ENCODE results near the gene FAH. TPM values are rescaled to one million over a fixed set of nuclear protein-coding genes. Genes with fewer than 3 reads are reported as not detected.

Gene FAH
- total RNA-seq, 1 experiment from 2014 or later: 21.5 TPM

GRCh38 chr15:80186066-80186465 lies 33.3 kb downstream of the FAH start:
- Mint-ChIP-seq H3K27ac (peak overlapping the region in 1 of 3 experiments; percentile 25; a peak in 2 of 7 replicates), H3K36me3 (ENCODE audit: insufficient read depth in 1 of 3, low read depth in 3 of 3) (peaks cover 13 to 26% (median 16%) of the 10 kb centered on the region in 3 experiments; a peak in 5 of 7 replicates), H3K9me3 (no peaks in the 10 kb centered on the region), H3K4me3 (no peak overlapping the region), H3K4me1 (peaks cover 14% of the 10 kb centered on the region in 2 experiments), H3K27me3 (ENCODE audit: low read depth) (no peaks in the 10 kb centered on the region)
- Histone ChIP-seq H2BK15ac (ENCODE audit: low read depth, low read length) (no peak overlapping the region), H4K20me1 (ENCODE audit: control insufficient read depth, insufficient read depth, insufficient read length) (no peaks in the 10 kb centered on the region), H3K23ac (ENCODE audit: insufficient read length, low read depth, low read length) (no peak overlapping the region), H3K23me2 (ENCODE audit: insufficient read length, low read depth, low read length, poor library complexity, severe bottlenecking) (no peaks in the 10 kb centered on the region), H2AFZ (ENCODE audit: low read length) (no peak overlapping the region), H2BK5ac (ENCODE audit: insufficient read length, low read length) (no peak overlapping the region), H3K14ac (ENCODE audit: insufficient read depth, low read length) (no peak overlapping the region), H2BK20ac (ENCODE audit: low read depth, low read length, poor library complexity, severe bottlenecking) (no peak overlapping the region), H3K79me1 (ENCODE audit: insufficient read depth, low read depth, low read length, poor library complexity, severe bottlenecking) (no peaks in the 10 kb centered on the region), H3K27ac (ENCODE audit: insufficient read length, low read depth, low read length) (no peak overlapping the region), H3K4ac (ENCODE audit: low read depth, low read length) (no peak overlapping the region), H3K27me3 (ENCODE audit: insufficient read depth, low read length) (no peaks in the 10 kb centered on the region), H2AK5ac (ENCODE audit: insufficient read length, low read length) (no peak overlapping the region), H3K9me3 (ENCODE audit: control insufficient read depth, low read depth, low read length) (no peaks in the 10 kb centered on the region), H4K91ac (ENCODE audit: insufficient read length, low read depth, low read length) (no peak overlapping the region), H2BK120ac (ENCODE audit: low read depth, low read length, poor library complexity, severe bottlenecking) (no peak overlapping the region), H3K9ac (ENCODE audit: extremely low read depth, insufficient read length, low read length) (no peak overlapping the region), H3K56ac (ENCODE audit: insufficient read length, low read depth, low read length) (no peak overlapping the region), H3K4me2 (ENCODE audit: insufficient read depth, insufficient read length, low read length) (no peak overlapping the region), H4K5ac (ENCODE audit: insufficient read length, low read depth, low read length) (no peak overlapping the region), H2BK12ac (ENCODE audit: insufficient read length, low read depth, low read length) (no peak overlapping the region), H3K18ac (ENCODE audit: insufficient read length, low read depth, low read length) (no peak overlapping the region), H3T11ph (ENCODE audit: low read length) (no peak overlapping the region), H3K79me2 (ENCODE audit: insufficient read depth, low read length) (no peaks in the 10 kb centered on the region), H4K8ac (replicated peaks; ENCODE audit: insufficient read length, low read depth, low read length) (no peak overlapping the region), H3K4me1 (ENCODE audit: insufficient read depth, low read length) (no peaks in the 10 kb centered on the region)
- no peak for TF ChIP-seq CTCF (conservative IDR thresholded peaks at IDR 0.05)
- WGBS (ENCODE audit: extremely low coverage, insufficient read length, low lambda C conversion rate): no CpG with 5 or more reads among the region's 7 CpGs
- no peak for DNase-seq

All from H9 (cell line).